Measurements from ENCODE around the gene ARHGEF16. TPM values are rescaled to one million over a fixed set of nuclear protein-coding genes. Genes with fewer than 3 reads are reported as not detected.

The ARHGEF16 gene
- total RNA-seq, 1 donor from 2014 or later: 12.2 TPM

GRCh38 chr1:3473381-3473844 is 18.9 kb downstream of the ARHGEF16 start:
- H3K4me3 ChIP-seq: no peak overlapping the region
- ATAC-seq (no peak), DNase-seq (no peak)
- H3K27ac ChIP-seq: no peak overlapping the region
- intact Hi-C loops (cut with DNase I): no loop called here
- H3K36me3 ChIP-seq: no peaks in the 10 kb centered on the region
- no peaks in the 10 kb centered on the region for H3K9me3 ChIP-seq
- TF ChIP-seq, protein P1, sequence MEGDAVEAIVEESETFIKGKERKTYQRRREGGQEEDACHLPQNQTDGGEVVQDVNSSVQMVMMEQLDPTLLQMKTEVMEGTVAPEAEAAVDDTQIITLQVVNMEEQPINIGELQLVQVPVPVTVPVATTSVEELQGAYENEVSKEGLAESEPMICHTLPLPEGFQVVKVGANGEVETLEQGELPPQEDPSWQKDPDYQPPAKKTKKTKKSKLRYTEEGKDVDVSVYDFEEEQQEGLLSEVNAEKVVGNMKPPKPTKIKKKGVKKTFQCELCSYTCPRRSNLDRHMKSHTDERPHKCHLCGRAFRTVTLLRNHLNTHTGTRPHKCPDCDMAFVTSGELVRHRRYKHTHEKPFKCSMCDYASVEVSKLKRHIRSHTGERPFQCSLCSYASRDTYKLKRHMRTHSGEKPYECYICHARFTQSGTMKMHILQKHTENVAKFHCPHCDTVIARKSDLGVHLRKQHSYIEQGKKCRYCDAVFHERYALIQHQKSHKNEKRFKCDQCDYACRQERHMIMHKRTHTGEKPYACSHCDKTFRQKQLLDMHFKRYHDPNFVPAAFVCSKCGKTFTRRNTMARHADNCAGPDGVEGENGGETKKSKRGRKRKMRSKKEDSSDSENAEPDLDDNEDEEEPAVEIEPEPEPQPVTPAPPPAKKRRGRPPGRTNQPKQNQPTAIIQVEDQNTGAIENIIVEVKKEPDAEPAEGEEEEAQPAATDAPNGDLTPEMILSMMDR (IDR thresholded peaks at IDR 0.05): no peak
- H3K27me3 ChIP-seq: no peaks in the 10 kb centered on the region
- peaks cover 4% of the 10 kb centered on the region for H3K4me1 ChIP-seq

DNA sequence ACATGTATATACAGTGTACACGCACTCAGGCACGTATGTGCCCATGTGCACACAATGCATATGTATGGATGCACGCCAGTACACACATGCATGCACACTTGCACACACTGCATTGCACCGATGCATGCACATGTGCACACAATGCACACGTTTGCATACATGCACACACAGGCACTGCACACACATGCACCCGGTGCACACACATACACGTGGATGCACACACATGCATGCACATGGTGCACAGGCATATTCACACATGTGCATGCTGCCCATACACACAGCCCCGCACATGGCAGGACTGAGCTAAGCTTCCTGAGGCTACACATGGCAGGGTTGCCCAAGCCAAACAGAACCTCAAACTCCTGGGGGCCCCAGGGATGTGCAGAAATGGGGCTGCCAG is 19.6 kb downstream of the ARHGEF16 start:
- Histone ChIP-seq H3K4me1 (peaks cover 4% of the 10 kb centered on the region), H3K27ac (no peak overlapping the region), H3K36me3 (no peaks in the 10 kb centered on the region), H3K4me3 (no peak overlapping the region), H3K27me3 (no peaks in the 10 kb centered on the region), H3K9me3 (no peaks in the 10 kb centered on the region)
- intact Hi-C loops (cut with DNase I): no loop called here
- TF ChIP-seq, protein P1 (IDR thresholded peaks at IDR 0.05): no peak
- DNase-seq (no peak), ATAC-seq (no peak)

GRCh38 chr1:3474421-3474820 is 20.0 kb downstream of the ARHGEF16 start:
- intact Hi-C loops (cut with DNase I): no loop called here
- no peak for DNase-seq
- TF ChIP-seq, protein P1 (IDR thresholded peaks at IDR 0.05): no peak
- no peak overlapping the region for H3K4me3 ChIP-seq
- no peaks in the 10 kb centered on the region for H3K9me3 ChIP-seq
- no peak overlapping the region for H3K27ac ChIP-seq
- no peaks in the 10 kb centered on the region for H3K27me3 ChIP-seq
- H3K36me3 ChIP-seq: no peaks in the 10 kb centered on the region
- ATAC-seq: no peak
- peaks cover 4% of the 10 kb centered on the region for H3K4me1 ChIP-seq

- Histone ChIP-seq H3K9me3 (no peaks in the 10 kb centered on the region), H3K4me1 (peaks cover 4% of the 10 kb centered on the region), H3K36me3 (no peaks in the 10 kb centered on the region), H3K4me3 (no peak overlapping the region), H3K27ac (no peak overlapping the region), H3K27me3 (no peaks in the 10 kb centered on the region)
- DNase-seq (no peak), ATAC-seq (no peak)
- TF ChIP-seq, protein P1 (IDR thresholded peaks at IDR 0.05): no peak
- intact Hi-C loops (cut with DNase I): no loop called here
Observed at GRCh38 chr1:3475839-3476573, 21.5 kb downstream of the ARHGEF16 start.

DNA sequence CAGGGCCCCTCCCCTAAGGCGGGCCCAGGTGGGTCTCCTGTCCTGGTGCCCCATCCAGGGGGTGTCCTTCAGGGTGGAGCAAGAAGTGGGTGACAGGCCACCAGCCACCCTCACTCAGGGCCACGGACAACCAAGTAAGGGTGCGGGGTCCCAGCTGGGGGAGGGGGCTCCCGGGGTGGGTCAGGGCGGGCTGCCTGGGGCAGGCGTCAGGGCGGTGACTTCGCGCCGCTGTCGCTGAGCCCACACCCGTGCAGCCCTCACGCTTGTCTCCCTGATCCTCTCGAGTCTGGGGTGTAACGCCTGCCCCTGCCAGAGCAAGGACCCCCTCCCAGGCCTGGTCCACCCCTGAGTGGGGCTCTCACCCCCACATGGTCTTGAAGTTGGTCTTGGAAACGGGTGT is 22.2 kb downstream of the ARHGEF16 start:
- no peaks in the 10 kb centered on the region for H3K36me3 ChIP-seq
- H3K27ac ChIP-seq: no peak overlapping the region
- TF ChIP-seq, protein P1 (IDR thresholded peaks at IDR 0.05): no peak

More for the DNA sequence above, 22.2 kb downstream of the ARHGEF16 start:
- no peak for ATAC-seq
- Histone ChIP-seq H3K4me3 (no peak overlapping the region), H3K9me3 (no peaks in the 10 kb centered on the region), H3K4me1 (no peaks in the 10 kb centered on the region), H3K27me3 (no peaks in the 10 kb centered on the region)
- DNase-seq: no peak
- intact Hi-C loops (cut with DNase I): no loop called here

Measured in upper lobe of right lung (tissue), 1 donor.